Skeletal muscle satellite cell (primary cell): ENCODE measurements around the gene ROPN1L.

Experiments
- H3K27me3 ChIP-seq: 2 replicates; pipeline ENCODE4 v1.7.0; 2013; ENCODE audit warnings: low read length; ENCODE audit not compliant: control insufficient read depth, insufficient read depth
- H3K36me3 ChIP-seq: 2 replicates; pipeline ENCODE4 v1.7.0; 2013; ENCODE audit warnings: mild to moderate bottlenecking, control low read depth, low read length; ENCODE audit not compliant: insufficient read depth
- H3K4me1 ChIP-seq: 2 replicates; pipeline ENCODE4 v1.7.0; 2013; ENCODE audit warnings: low read length; ENCODE audit not compliant: control insufficient read depth, insufficient read depth
- H3K4me2 ChIP-seq: 2 replicates; pipeline ENCODE4 v1.7.0; 2013; ENCODE audit warnings: mild to moderate bottlenecking, low read length
- H3K4me3 ChIP-seq: 2 replicates; pipeline ENCODE4 v1.7.0; 2013; ENCODE audit warnings: low read length
- H3K9ac ChIP-seq: 2 replicates; pipeline ENCODE4 v1.7.0; 2013; ENCODE audit warnings: mild to moderate bottlenecking, low read depth, low read length, moderate library complexity
- H3K9me3 ChIP-seq: replicated peaks from 2 replicates; pipeline ENCODE4 v1.7.0; 2013; ENCODE audit warnings: mild to moderate bottlenecking, control low read depth, low read length

ROPN1L gene

DNA sequence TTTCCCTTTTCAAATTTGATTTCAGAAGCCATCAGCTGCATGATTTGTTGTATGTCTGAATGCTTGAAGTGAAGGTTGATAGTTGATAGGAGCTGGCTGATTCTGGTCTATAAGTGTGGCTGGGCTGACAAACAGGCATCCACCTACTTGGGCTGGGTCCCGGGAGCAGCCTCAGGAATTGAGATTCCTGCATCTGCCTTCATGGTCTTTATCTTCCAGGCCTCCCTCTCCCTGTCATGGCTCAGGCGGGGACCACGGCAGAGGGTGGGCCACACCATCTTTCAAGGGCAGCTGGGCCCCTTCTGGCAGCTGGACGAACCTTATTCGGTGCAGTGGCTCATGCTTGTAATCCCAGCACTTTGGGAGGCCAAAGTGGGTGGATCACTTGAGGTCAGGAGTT lies 55.9 kb downstream of the ROPN1L start:
- no peaks in the 10 kb centered on the region for H3K4me1 ChIP-seq
- no peaks in the 10 kb centered on the region for H3K36me3 ChIP-seq
- no peak overlapping the region for H3K4me3 ChIP-seq
- H3K4me2 ChIP-seq: no peak overlapping the region
- peaks cover 11% of the 10 kb centered on the region for H3K27me3 ChIP-seq
- H3K9me3 ChIP-seq: no peaks in the 10 kb centered on the region
- H3K9ac ChIP-seq: no peak overlapping the region

DNA sequence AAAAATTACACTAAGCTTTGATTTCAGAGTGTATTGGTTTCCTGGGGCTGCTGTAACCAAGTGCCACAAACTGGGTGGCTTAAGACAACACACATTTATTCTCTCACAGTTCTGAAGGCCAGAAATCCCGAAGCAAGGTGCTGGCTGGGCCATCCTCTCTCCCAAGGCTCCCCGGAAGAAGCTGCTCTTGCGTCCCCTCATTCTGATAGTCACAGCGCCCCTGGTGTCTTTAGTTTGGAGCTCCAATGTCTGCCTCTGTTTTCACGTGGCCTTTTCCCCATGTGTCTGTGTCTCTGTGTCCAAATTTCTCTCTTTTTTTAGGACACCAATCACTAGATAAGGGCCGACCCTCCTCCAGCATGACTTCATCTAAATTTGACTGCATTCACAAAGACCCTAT lies 56.7 kb downstream of the ROPN1L start:
- no peaks in the 10 kb centered on the region for H3K4me1 ChIP-seq
- peaks cover 8% of the 10 kb centered on the region for H3K27me3 ChIP-seq
- no peaks in the 10 kb centered on the region for H3K36me3 ChIP-seq
- H3K4me2 ChIP-seq: no peak overlapping the region
- H3K9me3 ChIP-seq: no peaks in the 10 kb centered on the region
- no peak overlapping the region for H3K9ac ChIP-seq
- H3K4me3 ChIP-seq: no peak overlapping the region

- H3K4me3 ChIP-seq: no peak overlapping the region
These were observed 57.4 kb downstream of the ROPN1L start for GRCh38 chr5:10499066-10499465.

DNA sequence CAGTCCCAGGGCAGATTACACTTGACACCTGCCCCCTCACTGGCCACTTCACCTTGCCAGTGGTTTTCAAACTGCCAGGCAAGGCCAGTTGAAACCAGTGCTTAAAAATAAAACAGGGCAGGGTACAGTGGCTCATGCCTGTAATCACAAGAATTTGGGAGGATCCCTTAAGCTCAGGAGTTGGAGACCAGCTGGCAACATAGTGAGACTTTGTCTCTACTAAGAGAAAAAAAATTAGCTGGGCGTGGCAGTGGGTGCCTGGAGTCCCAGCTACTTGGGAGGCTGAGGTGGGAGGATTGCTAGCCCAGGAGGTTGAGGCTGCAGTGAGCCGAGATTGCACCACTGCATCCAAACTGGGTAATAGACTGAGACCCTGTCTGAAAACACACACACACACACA lies 58.1 kb downstream of the ROPN1L start:
- no peak overlapping the region for H3K4me3 ChIP-seq
- H3K4me2 ChIP-seq: no peak overlapping the region
- H3K36me3 ChIP-seq: no peaks in the 10 kb centered on the region
- no peaks in the 10 kb centered on the region for H3K9me3 ChIP-seq
- H3K9ac ChIP-seq: no peak overlapping the region
- peaks cover 8% of the 10 kb centered on the region for H3K27me3 ChIP-seq
- no peaks in the 10 kb centered on the region for H3K4me1 ChIP-seq

More at GRCh38 chr5:10499066-10499465, 57.4 kb downstream of the ROPN1L start:
- H3K4me1 ChIP-seq: no peaks in the 10 kb centered on the region
- no peaks in the 10 kb centered on the region for H3K9me3 ChIP-seq
- no peak overlapping the region for H3K4me2 ChIP-seq
- no peak overlapping the region for H3K9ac ChIP-seq
- peaks cover 8% of the 10 kb centered on the region for H3K27me3 ChIP-seq
- no peaks in the 10 kb centered on the region for H3K36me3 ChIP-seq

DNA sequence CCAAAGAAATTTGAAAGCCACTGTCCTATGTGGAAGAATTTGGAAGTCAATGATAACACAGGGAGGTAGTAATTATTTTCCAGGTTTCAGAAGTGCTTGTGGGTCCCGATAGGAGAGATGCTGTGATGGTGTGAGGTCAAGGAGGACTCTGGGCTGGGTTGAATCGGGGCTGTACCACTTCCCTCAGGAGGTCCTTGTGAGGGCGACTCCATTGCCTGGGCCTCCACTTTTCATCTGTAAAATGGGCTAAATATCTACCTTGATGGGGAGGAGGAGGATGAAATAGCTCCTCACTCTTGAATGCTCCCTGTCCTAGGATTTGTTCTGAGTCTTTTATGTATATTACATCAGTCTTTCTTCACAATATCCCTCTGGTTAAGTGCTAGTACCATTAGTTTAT lies 59.0 kb downstream of the ROPN1L start:
- Histone ChIP-seq H3K4me2 (no peak overlapping the region), H3K27me3 (peaks cover 8% of the 10 kb centered on the region), H3K9ac (no peak overlapping the region), H3K9me3 (no peaks in the 10 kb centered on the region), H3K4me3 (no peak overlapping the region), H3K36me3 (no peaks in the 10 kb centered on the region), H3K4me1 (no peaks in the 10 kb centered on the region)

GRCh38 chr5:10501554-10502075 lies 59.9 kb downstream of the ROPN1L start:
- Histone ChIP-seq H3K4me1 (no peaks in the 10 kb centered on the region), H3K4me2 (no peak overlapping the region), H3K4me3 (no peak overlapping the region), H3K9me3 (no peaks in the 10 kb centered on the region), H3K36me3 (no peaks in the 10 kb centered on the region), H3K9ac (no peak overlapping the region), H3K27me3 (peaks cover 8% of the 10 kb centered on the region)

- Histone ChIP-seq H3K4me2 (no peak overlapping the region), H3K27me3 (peaks cover 8% of the 10 kb centered on the region), H3K9ac (no peak overlapping the region), H3K36me3 (no peaks in the 10 kb centered on the region), H3K9me3 (no peaks in the 10 kb centered on the region), H3K4me3 (no peak overlapping the region), H3K4me1 (no peaks in the 10 kb centered on the region)
These were observed 60.5 kb downstream of the ROPN1L start for GRCh38 chr5:10502130-10502529.

DNA sequence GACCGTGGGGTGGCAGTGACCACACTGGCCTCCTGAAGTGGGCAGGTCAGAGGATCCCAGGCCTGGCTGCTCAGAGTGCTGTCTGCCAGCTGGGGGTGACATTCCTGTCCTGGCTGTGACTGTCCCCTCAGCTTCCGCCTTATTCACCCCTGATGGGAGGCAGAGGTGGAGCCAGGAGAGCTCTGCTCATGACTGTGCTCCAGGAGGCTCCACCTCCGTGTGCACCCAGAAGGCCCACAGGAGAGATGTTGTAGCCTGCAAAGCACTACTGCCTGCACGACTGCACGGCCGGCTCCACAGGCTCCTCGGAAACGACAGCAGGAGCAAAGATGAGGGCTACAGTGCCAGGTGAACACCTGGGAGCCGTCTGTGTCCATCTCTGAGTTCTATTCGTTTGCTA lies 60.9 kb downstream of the ROPN1L start:
- no peak overlapping the region for H3K4me2 ChIP-seq
- no peaks in the 10 kb centered on the region for H3K36me3 ChIP-seq
- no peaks in the 10 kb centered on the region for H3K4me1 ChIP-seq
- no peak overlapping the region for H3K4me3 ChIP-seq
- no peak overlapping the region for H3K9ac ChIP-seq
- H3K27me3 ChIP-seq: peaks cover 6% of the 10 kb centered on the region
- H3K9me3 ChIP-seq: no peaks in the 10 kb centered on the region

DNA sequence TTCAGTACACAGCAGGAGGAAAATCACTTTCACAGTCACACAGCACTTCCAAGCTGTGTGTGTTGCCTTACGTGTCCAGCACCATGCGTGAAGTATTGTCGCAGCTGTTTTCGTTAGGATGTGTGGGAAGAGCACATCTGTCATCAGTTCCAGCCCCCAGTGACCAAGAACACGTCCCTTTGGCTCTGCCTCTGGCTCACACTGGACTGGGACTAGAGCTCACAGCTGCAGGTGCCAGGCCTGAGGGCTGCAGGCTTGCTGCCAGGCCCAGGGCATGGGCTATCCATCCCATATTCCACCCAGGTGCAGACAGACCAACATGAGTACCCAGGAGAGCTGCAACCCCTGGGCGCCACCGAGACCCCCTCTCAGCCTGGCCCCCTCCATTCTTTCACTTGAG lies 61.6 kb downstream of the ROPN1L start:
- Histone ChIP-seq H3K4me1 (no peaks in the 10 kb centered on the region), H3K36me3 (no peaks in the 10 kb centered on the region), H3K9ac (no peak overlapping the region), H3K9me3 (no peaks in the 10 kb centered on the region), H3K27me3 (peaks cover 6% of the 10 kb centered on the region), H3K4me2 (no peak overlapping the region), H3K4me3 (no peak overlapping the region)

DNA sequence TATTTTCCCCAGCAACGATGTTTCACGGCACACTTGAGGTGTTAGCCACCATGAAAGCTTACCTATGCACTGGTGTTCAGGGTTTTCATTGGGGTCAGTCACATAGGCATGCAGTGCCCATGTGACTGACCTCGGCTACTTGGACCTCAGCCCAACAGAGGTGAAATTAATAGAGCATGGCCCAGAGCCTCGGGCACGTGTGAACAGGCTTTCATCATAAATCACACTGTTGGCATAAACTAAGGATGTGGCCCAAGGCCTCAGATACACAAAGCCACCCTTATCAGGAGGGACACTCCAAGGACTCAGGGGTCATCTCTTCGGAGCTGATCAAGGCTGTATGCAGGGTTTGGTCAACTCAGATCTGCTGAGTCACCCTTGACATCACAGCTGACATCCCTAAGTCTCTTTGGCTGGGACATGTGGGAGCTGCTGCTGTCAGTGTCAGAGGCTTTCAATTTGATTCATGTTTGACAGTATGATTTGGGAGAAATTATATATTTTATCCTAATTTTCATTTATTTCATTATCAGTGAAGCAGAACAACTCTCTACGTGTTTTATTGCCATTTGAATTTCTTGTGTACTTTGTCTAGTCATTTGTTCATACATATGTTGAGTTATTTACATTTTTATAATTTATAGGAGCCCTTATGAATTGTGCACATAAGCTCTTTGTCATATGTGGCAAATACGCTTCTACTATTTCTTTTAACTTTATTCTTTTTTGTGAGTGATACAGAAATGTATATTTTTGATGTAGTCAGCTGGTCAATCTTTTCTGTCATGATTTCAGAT lies 62.5 kb downstream of the ROPN1L start:
- H3K4me1 ChIP-seq: no peaks in the 10 kb centered on the region

DNA sequence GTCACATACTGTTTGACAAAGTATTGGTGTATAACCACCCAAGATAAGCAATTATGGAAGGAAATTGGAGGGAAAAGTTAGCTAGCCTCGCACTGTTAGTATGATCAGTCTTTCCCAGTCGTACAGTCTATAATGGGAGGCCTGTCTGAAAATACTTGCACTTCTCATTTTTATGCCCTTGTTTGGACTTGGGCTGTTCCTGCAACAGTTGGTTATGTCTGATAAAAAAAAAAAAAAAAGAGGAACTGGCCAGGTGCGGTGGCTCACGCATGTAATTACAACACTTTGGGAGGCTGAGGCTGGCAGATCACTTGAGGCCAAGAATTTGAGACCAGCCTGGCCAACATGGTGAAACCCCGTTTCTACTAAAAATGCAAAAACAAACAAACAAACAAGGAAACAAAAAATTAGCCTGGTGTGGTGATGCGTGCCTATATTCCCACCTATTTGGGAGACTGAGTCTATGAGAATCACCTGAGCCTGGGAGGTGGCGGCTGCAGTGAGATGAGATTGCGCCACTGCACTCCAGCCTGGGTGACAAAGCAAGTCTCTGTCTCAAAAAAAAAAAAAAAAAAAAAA lies 63.9 kb downstream of the ROPN1L start:
- Histone ChIP-seq H3K27me3 (peaks cover 2% of the 10 kb centered on the region), H3K36me3 (no peaks in the 10 kb centered on the region), H3K4me2 (no peak overlapping the region), H3K9ac (no peak overlapping the region), H3K9me3 (no peaks in the 10 kb centered on the region), H3K4me3 (no peak overlapping the region), H3K4me1 (no peaks in the 10 kb centered on the region)

More for the DNA sequence above, 62.5 kb downstream of the ROPN1L start:
- H3K4me3 ChIP-seq: no peak overlapping the region
- no peak overlapping the region for H3K4me2 ChIP-seq
- H3K27me3 ChIP-seq: peaks cover 2% of the 10 kb centered on the region
- H3K9me3 ChIP-seq: no peaks in the 10 kb centered on the region
- no peaks in the 10 kb centered on the region for H3K36me3 ChIP-seq
- H3K9ac ChIP-seq: no peak overlapping the region

GRCh38 chr5:10506535-10506934 lies 64.9 kb downstream of the ROPN1L start:
- Histone ChIP-seq H3K9ac (no peak overlapping the region), H3K4me3 (no peak overlapping the region), H3K27me3 (no peaks in the 10 kb centered on the region), H3K9me3 (no peaks in the 10 kb centered on the region), H3K4me1 (no peaks in the 10 kb centered on the region), H3K4me2 (no peak overlapping the region), H3K36me3 (no peaks in the 10 kb centered on the region)
